Right lobe of liver (tissue), 6 donors: ENCODE data around the gene PRSS27. TPM values are rescaled to one million over a fixed set of nuclear protein-coding genes. Genes with fewer than 3 reads are reported as not detected.

Source experiments
- ATAC-seq, 4 donors: fragments of 200-7000 bp; cut with Tn5 transposase; one replicate each; pipeline ENCODE4 v1.9.1; 2020; ENCODE audit warnings: mild to moderate bottlenecking in 4 of 4, moderate library complexity in 4 of 4
- DNase-seq, 3 donors: peaks; one replicate each; pipeline ENCODE4 v3.0.0-alpha.2; 2020
- H3K27ac ChIP-seq, 3 donors: fragments of 200-600 bp; one replicate each; pipeline ENCODE4 v1.8.0; 2022
- H3K27me3 ChIP-seq, 2 donors: fragments of 200-600 bp; one replicate each; pipeline ENCODE4 v1.8.0; 2022
- H3K36me3 ChIP-seq, 4 donors: fragments of 200-600 bp; sonication (generic) in 1 of 4; one replicate each; pipeline versions ENCODE4 v1.5.1 to v1.8.0; 2017 to 2022; ENCODE audit warnings: control low read depth in 1 of 4
- H3K4me1 ChIP-seq, 4 donors: fragments of 200-600 bp; sonication (generic) in 1 of 4; one replicate each; pipeline versions ENCODE4 v1.5.1 to v1.8.0; 2017 to 2022; ENCODE audit warnings: control low read depth in 1 of 4
- H3K4me3 ChIP-seq, 3 donors: fragments of 200-600 bp; one replicate each; pipeline ENCODE4 v1.8.0; 2022
- H3K9me3 ChIP-seq, 4 donors: fragments of 200-600 bp; sonication (generic) in 1 of 4; one replicate each; pipeline versions ENCODE4 v1.5.1 to v1.8.0; 2017 to 2022; ENCODE audit warnings: control low read depth in 1 of 4
- CTCF ChIP-seq, 4 donors: fragments of 200-600 bp in 3 of 4; fragments of 450-650 bp in 1 of 4; IDR thresholded peaks; one replicate each; pipeline versions ENCODE4 v1.5.1 to v1.8.0; 2016 to 2022; ENCODE audit warnings: antibody characterized with exemption in 4 of 4, mild to moderate bottlenecking in 2 of 4
- POLR2A ChIP-seq: fragments of 450-650 bp; IDR thresholded peaks from one replicate; pipeline ENCODE4 v1.6.1; 2017; ENCODE audit warnings: antibody characterized with exemption, mild to moderate bottlenecking
- WGBS: methylation state at CpG from one replicate; pipeline ENCODE4 v1.1.6; 2018; ENCODE audit warnings: low coverage, low lambda C conversion rate; ENCODE audit not compliant: insufficient coverage; ENCODE audit errors: missing lambda C conversion rate; 5-methylcytosine and 5-hydroxymethylcytosine counted together
- intact Hi-C, 2 donors: fragments of 100-400 bp; cut with DNase I; formaldehyde crosslinking; loops; one replicate each; pipeline versions ENCODE4 v1.11.2 to v1.14.1; 2022
- total RNA-seq, 6 experiments: library from RNA; depleted of rRNA in 2 of 6; stranded (reverse); fragments of >200 nt in 2 of 6; fragmentation: NEBNext Ultra II Directional in 3 of 6; extraction: Animal tissue kit (Norgen Biotek cat#: 25700) in 3 of 6; gene quantifications; one replicate each; pipeline versions ENCODE4 v1.1.0 to v1.2.4, GENCODE V29; 2016 to 2023
- donor health status: DM: no; HTN: yes; CAD: no.
- donor health status: DM: no; HTN: no; CAD: no.
- donor health status: DM: no; HTN: no; CAD: no.
- donor health status: DM: no; HTN: yes; CAD: no.
- donor health status: DM: no; HTN: yes; CAD: no.

Gene PRSS27
- total RNA-seq, 6 experiments from 2014 or later: 0.13 to 0.98 (median 0.49) TPM; not detected in 2

- Histone ChIP-seq H3K4me3 (no peak overlapping the region), H3K27ac (no peak overlapping the region), H3K9me3 (no peaks in the 10 kb centered on the region), H3K27me3 (no peaks in the 10 kb centered on the region), H3K36me3 (peaks cover 0 to 2% (median 0%) of the 10 kb centered on the region in 4 donors), H3K4me1 (peaks cover 0 to under 1% (median 0%) of the 10 kb centered on the region in 4 donors)
- TF ChIP-seq POLR2A (no peak), CTCF (IDR thresholded peaks at IDR 0.05) (no peak)
- no CpG with 5 or more reads among the region's 14 CpGs for WGBS
- DNase-seq (peak in 1 of 3 donors; percentile 9), ATAC-seq (no peak)
- intact Hi-C loops: no loop called here
These were observed 6.5 kb downstream of the PRSS27 start for GRCh38 chr16:2713523-2713922.

DNA sequence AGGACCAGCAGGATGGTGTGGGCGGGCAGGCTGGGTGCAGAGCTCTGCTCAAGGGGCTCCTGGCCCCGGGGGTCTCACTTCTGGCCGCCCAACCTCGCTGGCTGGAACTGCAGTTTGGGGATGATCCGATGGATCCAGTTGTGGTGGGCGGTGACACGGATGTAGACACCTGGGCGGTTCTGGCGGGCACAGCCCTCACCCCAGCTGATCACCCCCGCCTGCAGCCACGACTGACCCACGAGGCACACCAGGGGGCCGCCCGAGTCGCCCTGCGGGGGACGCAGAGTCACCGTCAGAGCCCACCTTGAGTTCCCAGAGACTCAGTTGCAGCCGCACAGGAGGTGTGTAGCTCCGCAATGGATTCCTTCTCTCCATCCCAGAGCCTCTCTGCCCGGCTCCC lies 7.5 kb downstream of the PRSS27 start:
- Histone ChIP-seq H3K36me3 (peaks cover 0 to 12% (median 5%) of the 10 kb centered on the region in 4 donors), H3K27ac (no peak overlapping the region), H3K4me1 (no peaks in the 10 kb centered on the region), H3K27me3 (no peaks in the 10 kb centered on the region), H3K4me3 (no peak overlapping the region), H3K9me3 (no peaks in the 10 kb centered on the region)
- peak in 1 of 3 donors; percentile 13 for DNase-seq
- no CpG with 5 or more reads among the region's 21 CpGs for WGBS
- no peak for ATAC-seq
- intact Hi-C loops: no loop called here
- TF ChIP-seq POLR2A (no peak), CTCF (IDR thresholded peaks at IDR 0.05) (no peak)

- intact Hi-C loops: no loop called here
- TF ChIP-seq CTCF (IDR thresholded peaks at IDR 0.05): no peak
- peak in 1 of 3 donors; percentile 12 for DNase-seq
- Histone ChIP-seq H3K4me1 (no peaks in the 10 kb centered on the region), H3K27ac (no peak overlapping the region), H3K27me3 (no peaks in the 10 kb centered on the region), H3K4me3 (no peak overlapping the region), H3K36me3 (peaks cover 0 to 17% (median 8%) of the 10 kb centered on the region in 4 donors), H3K9me3 (no peaks in the 10 kb centered on the region)
- WGBS: 70% methylated on average over 8 of the region's 14 CpGs
- no peak for ATAC-seq
These were observed 8.0 kb downstream of the PRSS27 start for GRCh38 chr16:2712063-2712441.

GRCh38 chr16:2711370-2712062 lies 8.5 kb downstream of the PRSS27 start:
- H3K27me3 ChIP-seq: no peaks in the 10 kb centered on the region
- ATAC-seq: no peak

More at GRCh38 chr16:2711370-2712062, 8.5 kb downstream of the PRSS27 start:
- H3K27ac ChIP-seq: no peak overlapping the region
- DNase-seq: peak in 1 of 3 donors; percentile 14
- H3K36me3 ChIP-seq: peaks cover 0 to 17% (median 8%) of the 10 kb centered on the region in 4 donors
- H3K9me3 ChIP-seq: no peaks in the 10 kb centered on the region
- 13% methylated on average over 6 of the region's 22 CpGs for WGBS
- intact Hi-C loops: no loop called here
- TF ChIP-seq POLR2A (no peak), CTCF (IDR thresholded peaks at IDR 0.05) (no peak)
- H3K4me3 ChIP-seq: no peak overlapping the region
- no peaks in the 10 kb centered on the region for H3K4me1 ChIP-seq
